Measurements from ENCODE around the gene PROSER3. TPM values are rescaled to one million over a fixed set of nuclear protein-coding genes. Genes with fewer than 3 reads are reported as not detected.

Gene PROSER3
- polyA plus RNA-seq, 1 donor from 2014 or later, result 1.2 TPM

DNA sequence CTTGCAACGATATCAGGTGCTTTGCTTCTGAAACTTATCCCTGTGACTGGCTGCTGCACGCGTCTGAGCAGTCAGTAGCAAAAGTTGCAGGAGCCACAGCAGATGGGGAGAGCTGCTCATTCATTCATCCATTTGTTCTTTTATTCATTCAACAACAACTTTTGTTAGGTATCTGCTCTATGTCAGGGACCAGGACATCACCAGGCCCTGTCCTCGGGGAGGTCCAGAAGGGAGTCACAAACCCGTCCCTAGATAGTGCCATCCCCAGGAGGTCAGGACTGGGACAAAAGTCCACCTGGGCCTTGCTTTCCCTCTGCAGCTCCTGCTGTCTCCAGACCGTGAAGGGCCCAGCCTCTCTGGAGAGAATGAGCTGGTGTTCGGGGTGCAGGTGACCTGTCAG, 20.0 kb downstream of the PROSER3 start:
- no peaks in the 10 kb centered on the region for H3K36me3 ChIP-seq (ENCODE audit: insufficient read depth, low read length)
- no peak overlapping the region for H2AFZ ChIP-seq (ENCODE audit: low read depth, low read length)
- TF ChIP-seq POLR2AphosphoS5 (IDR thresholded peaks at IDR 0.05) (no peak), MXI1 (conservative IDR thresholded peaks at IDR 0.05; ENCODE audit: poor library complexity, severe bottlenecking) (no peak)
- TF ChIP-seq, protein P1, sequence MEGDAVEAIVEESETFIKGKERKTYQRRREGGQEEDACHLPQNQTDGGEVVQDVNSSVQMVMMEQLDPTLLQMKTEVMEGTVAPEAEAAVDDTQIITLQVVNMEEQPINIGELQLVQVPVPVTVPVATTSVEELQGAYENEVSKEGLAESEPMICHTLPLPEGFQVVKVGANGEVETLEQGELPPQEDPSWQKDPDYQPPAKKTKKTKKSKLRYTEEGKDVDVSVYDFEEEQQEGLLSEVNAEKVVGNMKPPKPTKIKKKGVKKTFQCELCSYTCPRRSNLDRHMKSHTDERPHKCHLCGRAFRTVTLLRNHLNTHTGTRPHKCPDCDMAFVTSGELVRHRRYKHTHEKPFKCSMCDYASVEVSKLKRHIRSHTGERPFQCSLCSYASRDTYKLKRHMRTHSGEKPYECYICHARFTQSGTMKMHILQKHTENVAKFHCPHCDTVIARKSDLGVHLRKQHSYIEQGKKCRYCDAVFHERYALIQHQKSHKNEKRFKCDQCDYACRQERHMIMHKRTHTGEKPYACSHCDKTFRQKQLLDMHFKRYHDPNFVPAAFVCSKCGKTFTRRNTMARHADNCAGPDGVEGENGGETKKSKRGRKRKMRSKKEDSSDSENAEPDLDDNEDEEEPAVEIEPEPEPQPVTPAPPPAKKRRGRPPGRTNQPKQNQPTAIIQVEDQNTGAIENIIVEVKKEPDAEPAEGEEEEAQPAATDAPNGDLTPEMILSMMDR (IDR thresholded peaks at IDR 0.05; ENCODE audit: poor library complexity, severe bottlenecking), result no peak
- H4K20me1 ChIP-seq (ENCODE audit: insufficient read depth), result no peaks in the 10 kb centered on the region
- H3F3A ChIP-seq (ENCODE audit: insufficient read depth, low read length, poor library complexity, severe bottlenecking), result no peaks in the 10 kb centered on the region
- no peaks in the 10 kb centered on the region for H3K9me3 ChIP-seq (ENCODE audit: low read length)
- peak overlapping the region; percentile 93 for H3K9ac ChIP-seq (ENCODE audit: low read length)
- no peaks in the 10 kb centered on the region for H3K9me2 ChIP-seq (ENCODE audit: insufficient read depth, low read length)
- peak overlapping the region; percentile 86 for H3K4me3 ChIP-seq (ENCODE audit: low read length)
- H3K79me2 ChIP-seq (replicated peaks; ENCODE audit: insufficient read depth, low read length), result peaks cover 25% of the 10 kb centered on the region
- peak overlapping the region; percentile 99 for H3K4me2 ChIP-seq (ENCODE audit: low read length)
- no peaks in the 10 kb centered on the region for H3K27me3 ChIP-seq (ENCODE audit: insufficient read depth, low read depth, low read length)
- no peak overlapping the region for H3K27ac ChIP-seq (ENCODE audit: low read length)

DNA sequence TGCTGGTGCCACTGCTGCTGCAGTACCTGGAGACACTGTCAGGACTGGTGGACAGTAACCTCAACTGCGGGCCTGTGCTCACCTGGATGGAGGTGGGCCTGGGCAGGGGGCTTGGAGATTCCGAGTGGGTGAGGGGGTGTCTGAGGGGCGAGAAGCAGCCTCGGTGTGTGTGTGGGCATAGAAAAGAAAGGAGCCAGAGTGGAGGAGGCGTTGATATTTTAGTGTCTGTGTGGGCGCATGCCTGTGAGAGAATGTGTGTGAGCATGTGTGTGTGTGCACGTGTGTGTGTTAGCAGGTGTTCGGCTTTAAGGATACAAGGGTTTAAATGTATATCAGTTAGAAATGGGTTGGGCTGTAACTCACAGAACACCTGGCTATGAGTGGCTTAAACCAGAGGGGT, 21.1 kb downstream of the PROSER3 start:
- Histone ChIP-seq H2AFZ (ENCODE audit: low read depth, low read length) (no peak overlapping the region), H4K20me1 (ENCODE audit: insufficient read depth) (no peaks in the 10 kb centered on the region), H3K9ac (ENCODE audit: low read length) (no peak overlapping the region), H3K9me3 (ENCODE audit: low read length) (no peaks in the 10 kb centered on the region), H3K9me2 (ENCODE audit: insufficient read depth, low read length) (no peaks in the 10 kb centered on the region), H3K4me2 (ENCODE audit: low read length) (no peak overlapping the region), H3K27me3 (ENCODE audit: insufficient read depth, low read depth, low read length) (no peaks in the 10 kb centered on the region), H3F3A (ENCODE audit: insufficient read depth, low read length, poor library complexity, severe bottlenecking) (no peaks in the 10 kb centered on the region), H3K4me3 (ENCODE audit: low read length) (peak overlapping the region; percentile 86), H3K79me2 (replicated peaks; ENCODE audit: insufficient read depth, low read length) (peaks cover 25% of the 10 kb centered on the region), H3K27ac (ENCODE audit: low read length) (no peak overlapping the region), H3K36me3 (ENCODE audit: insufficient read depth, low read length) (no peaks in the 10 kb centered on the region)
- TF ChIP-seq SMC3 (conservative IDR thresholded peaks at IDR 0.05; ENCODE audit: poor library complexity) (no peak), MXI1 (conservative IDR thresholded peaks at IDR 0.05; ENCODE audit: poor library complexity, severe bottlenecking) (no peak), TAF1 (IDR thresholded peaks at IDR 0.05; ENCODE audit: low read depth) (no peak), RAD21 (conservative IDR thresholded peaks at IDR 0.05) (no peak), EZH2 (IDR thresholded peaks at IDR 0.05; ENCODE audit: borderline replicate concordance, insufficient read depth, low read length, poor library complexity, severe bottlenecking) (no peak), REST (IDR thresholded peaks at IDR 0.05; ENCODE audit: borderline replicate concordance) (no peak), POLR2AphosphoS5 (IDR thresholded peaks at IDR 0.05) (no peak), EP300 (conservative IDR thresholded peaks at IDR 0.05; ENCODE audit: poor library complexity, severe bottlenecking) (no peak)
- TF ChIP-seq, protein P1 (IDR thresholded peaks at IDR 0.05; ENCODE audit: poor library complexity, severe bottlenecking), result no peak
